HUES6 (cell line): ENCODE data around the gene SRP9.
"Not testable (repeated sequence)": the region's sequence is repeated elsewhere in the genome, so short reads cannot be mapped to it uniquely, and the experiment has no call there.

Source experiments
- H3K27ac ChIP-seq: 2 replicates; pipeline ENCODE4 v1.7.0; 2013; ENCODE audit warnings: low read depth, mild to moderate bottlenecking, low read length, inconsistent platforms
- H3K27me3 ChIP-seq: 2 replicates; pipeline ENCODE4 v1.6.1; 2013; ENCODE audit warnings: low read length; ENCODE audit not compliant: control insufficient read depth, insufficient read depth
- H3K36me3 ChIP-seq: 2 replicates; pipeline ENCODE4 v1.6.1; 2013; ENCODE audit warnings: low read length; ENCODE audit not compliant: control insufficient read depth, insufficient read depth
- H3K4me1 ChIP-seq: 2 replicates; pipeline ENCODE4 v1.6.1; 2013; ENCODE audit warnings: low read length; ENCODE audit not compliant: control insufficient read depth, insufficient read depth
- H3K4me3 ChIP-seq: 2 replicates; pipeline ENCODE4 v1.5.1; 2013; ENCODE audit warnings: low read depth, low read length
- H3K9ac ChIP-seq: one replicate; pipeline ENCODE4 v1.6.1; 2013; ENCODE audit warnings: mild to moderate bottlenecking, low read length
- H3K9me3 ChIP-seq: 2 replicates; pipeline ENCODE4 v1.6.1; 2013; ENCODE audit warnings: low read depth, low read length; ENCODE audit not compliant: control insufficient read depth, insufficient read depth

The SRP9 gene

DNA sequence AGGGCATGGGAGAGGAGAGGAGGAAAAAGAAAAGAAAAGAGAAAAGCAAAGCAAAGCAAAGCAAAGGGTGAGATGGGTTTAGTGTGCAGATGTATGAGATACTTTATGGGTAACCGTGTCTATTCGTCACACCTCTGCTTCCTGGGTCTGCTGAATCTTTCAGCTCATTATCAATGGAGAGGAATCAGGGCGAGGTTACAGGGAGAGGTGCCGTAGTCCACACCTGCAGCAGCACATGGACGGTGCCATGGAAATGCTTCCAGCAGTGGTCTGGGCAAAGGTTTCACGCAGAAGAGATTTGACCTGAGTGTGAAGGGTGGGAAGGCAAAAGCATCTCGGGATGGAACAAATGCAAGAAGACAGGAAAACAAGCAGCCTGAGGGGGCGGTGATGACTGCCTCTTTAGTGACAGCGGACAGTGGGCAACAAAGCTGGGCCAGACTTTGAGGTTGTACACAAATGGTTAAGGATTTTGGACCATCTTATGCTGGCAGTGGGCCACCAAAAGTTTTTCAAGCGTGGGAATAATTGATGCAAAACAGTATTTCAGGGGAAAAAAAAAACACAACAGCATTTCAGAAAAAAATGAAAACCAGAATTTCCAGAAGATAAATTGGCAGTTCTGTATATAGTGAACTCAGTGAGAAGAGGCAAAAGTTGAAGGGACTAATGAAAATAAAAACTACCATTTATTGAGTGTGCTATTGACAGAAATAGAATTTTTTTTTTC is 19.5 kb upstream of the SRP9 start:
- H3K36me3 ChIP-seq: no peaks in the 10 kb centered on the region
- no peak overlapping the region for H3K27ac ChIP-seq
- peaks cover 23% of the 10 kb centered on the region for H3K4me1 ChIP-seq
- no peak overlapping the region for H3K4me3 ChIP-seq
- H3K27me3 ChIP-seq: no peaks in the 10 kb centered on the region
- no peak overlapping the region for H3K9ac ChIP-seq
- H3K9me3 ChIP-seq: no peaks in the 10 kb centered on the region

DNA sequence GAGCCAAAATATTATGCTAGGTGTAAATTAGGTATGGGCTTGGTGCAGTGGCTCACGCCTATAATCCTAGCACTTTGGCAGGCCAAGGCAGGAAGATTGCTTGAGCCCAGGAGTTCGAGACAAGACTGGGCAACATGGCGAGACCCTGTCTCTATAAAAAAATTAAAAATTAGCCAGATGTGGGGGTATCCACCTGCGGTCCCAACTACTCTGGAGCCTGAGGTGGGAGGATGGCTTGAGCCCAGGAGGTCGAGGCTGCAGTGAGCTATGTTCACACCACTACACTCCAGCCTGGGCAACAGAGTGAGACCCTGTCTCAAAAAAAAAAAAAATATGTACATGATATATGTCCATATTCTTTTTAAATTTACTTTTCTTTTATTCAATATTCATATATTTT is 17.7 kb upstream of the SRP9 start:
- not testable (repeated sequence) for H3K9ac ChIP-seq, H3K27ac ChIP-seq, H3K9me3 ChIP-seq, H3K27me3 ChIP-seq, H3K4me3 ChIP-seq, H3K36me3 ChIP-seq
- H3K4me1 ChIP-seq: peaks cover 29% of the 10 kb centered on the region

DNA sequence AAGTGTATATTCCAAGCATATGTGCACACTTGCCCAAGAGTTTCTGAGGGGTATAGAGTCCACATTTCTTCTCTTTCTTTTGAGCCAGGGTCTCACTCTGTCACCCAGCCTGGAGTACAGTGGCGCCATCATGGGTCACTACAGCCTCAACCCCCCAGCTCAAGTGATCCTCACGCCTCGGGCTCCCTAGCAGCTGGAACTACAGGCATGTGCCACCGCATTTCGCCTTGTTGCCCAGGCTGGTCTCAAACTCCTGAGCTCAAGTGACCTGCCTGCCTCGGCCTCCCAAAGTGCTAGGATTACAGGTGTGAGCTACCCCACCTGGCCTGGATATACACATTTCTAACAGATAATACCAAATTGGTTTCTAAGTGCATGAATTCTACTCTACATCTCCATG is 17.1 kb upstream of the SRP9 start:
- Histone ChIP-seq H3K36me3 (no peaks in the 10 kb centered on the region), H3K27ac (no peak overlapping the region), H3K4me3 (no peak overlapping the region), H3K9me3 (no peaks in the 10 kb centered on the region), H3K4me1 (peaks cover 23% of the 10 kb centered on the region), H3K27me3 (no peaks in the 10 kb centered on the region), H3K9ac (no peak overlapping the region)

DNA sequence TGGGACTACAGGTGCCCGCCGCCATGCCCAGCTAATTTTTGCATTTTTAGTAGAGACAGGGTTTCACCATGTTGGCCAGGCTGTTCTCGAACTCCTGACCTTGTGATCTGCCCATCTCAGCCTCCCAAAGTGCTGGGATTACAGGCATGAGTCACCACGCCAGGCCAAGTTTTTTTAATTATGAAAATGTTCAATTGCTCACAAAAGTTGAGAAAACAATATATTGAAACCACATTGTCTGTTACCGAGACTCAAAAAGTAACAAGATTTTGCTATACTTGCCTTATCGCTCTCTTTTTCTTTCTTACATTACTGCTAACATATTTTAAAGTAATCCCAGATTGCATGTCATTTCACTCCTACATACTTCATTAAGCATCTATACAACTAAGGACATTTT is 16.2 kb upstream of the SRP9 start:
- H3K27me3 ChIP-seq, H3K27ac ChIP-seq, H3K9me3 ChIP-seq, H3K4me3 ChIP-seq, H3K36me3 ChIP-seq, H3K9ac ChIP-seq: not testable (repeated sequence)
- peaks cover 20% of the 10 kb centered on the region for H3K4me1 ChIP-seq

GRCh38 chr1:225762002-225762441 is 15.6 kb upstream of the SRP9 start:
- H3K27ac ChIP-seq: 0 out of 2 replicates have a peak overlapping the region, but pooled peaks have one; percentile 27
- H3K4me1 ChIP-seq: peaks cover 22% of the 10 kb centered on the region
- H3K9ac ChIP-seq: peak overlapping the region; percentile 29
- no peak overlapping the region for H3K4me3 ChIP-seq
- H3K36me3 ChIP-seq: no peaks in the 10 kb centered on the region
- H3K9me3 ChIP-seq: no peaks in the 10 kb centered on the region
- no peaks in the 10 kb centered on the region for H3K27me3 ChIP-seq

GRCh38 chr1:225762444-225762843 is 15.2 kb upstream of the SRP9 start:
- no peaks in the 10 kb centered on the region for H3K9me3 ChIP-seq
- H3K27me3 ChIP-seq: no peaks in the 10 kb centered on the region
- peak overlapping the region; percentile 29 for H3K9ac ChIP-seq
- H3K4me3 ChIP-seq: no peak overlapping the region
- H3K27ac ChIP-seq: 0 out of 2 replicates have a peak overlapping the region, but pooled peaks have one; percentile 27
- H3K4me1 ChIP-seq: peaks cover 26% of the 10 kb centered on the region
- H3K36me3 ChIP-seq: no peaks in the 10 kb centered on the region

- Histone ChIP-seq H3K4me3 (no peak overlapping the region), H3K36me3 (no peaks in the 10 kb centered on the region), H3K4me1 (peaks cover 37% of the 10 kb centered on the region), H3K27ac (no peak overlapping the region), H3K9me3 (no peaks in the 10 kb centered on the region), H3K27me3 (no peaks in the 10 kb centered on the region), H3K9ac (no peak overlapping the region)
These were observed 13.7 kb upstream of the SRP9 start for GRCh38 chr1:225763716-225764548.

DNA sequence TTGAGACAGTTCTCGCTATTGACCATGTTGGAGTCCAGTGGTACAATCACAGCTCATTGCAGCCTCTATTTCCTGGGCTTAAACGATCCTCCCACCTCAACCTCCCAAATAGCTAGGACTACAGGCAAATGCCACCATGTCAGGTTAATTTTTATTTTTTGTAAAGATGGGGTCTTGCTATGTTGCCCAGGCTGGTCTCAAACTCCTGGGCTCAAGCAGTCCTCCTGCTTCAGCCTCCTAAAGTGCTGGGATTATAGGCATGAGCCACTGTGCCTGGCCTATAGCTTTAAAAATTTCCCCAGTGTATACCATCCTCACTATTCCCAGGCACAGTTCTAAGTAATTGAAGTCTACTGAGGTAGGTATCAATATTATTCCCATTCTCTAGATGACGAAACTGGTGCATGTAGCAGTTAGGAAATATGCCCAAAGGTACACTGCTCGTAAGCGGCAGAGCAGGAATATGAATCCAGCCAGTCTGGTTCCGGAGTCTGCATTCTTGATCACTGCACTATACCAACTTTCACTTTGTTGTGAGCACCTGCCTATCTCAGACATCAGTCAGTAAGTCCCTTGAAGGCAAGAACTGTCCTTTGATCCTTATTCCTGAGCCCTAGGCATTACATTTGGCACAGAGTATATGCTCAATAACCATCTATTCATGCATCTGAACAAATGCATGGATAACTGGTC is 11.5 kb upstream of the SRP9 start:
- H3K4me1 ChIP-seq: peaks cover 48% of the 10 kb centered on the region
- no peak overlapping the region for H3K4me3 ChIP-seq
- H3K9me3 ChIP-seq: no peaks in the 10 kb centered on the region
- H3K27ac ChIP-seq: no peak overlapping the region
- H3K9ac ChIP-seq: no peak overlapping the region
- H3K27me3 ChIP-seq: no peaks in the 10 kb centered on the region
- no peaks in the 10 kb centered on the region for H3K36me3 ChIP-seq

DNA sequence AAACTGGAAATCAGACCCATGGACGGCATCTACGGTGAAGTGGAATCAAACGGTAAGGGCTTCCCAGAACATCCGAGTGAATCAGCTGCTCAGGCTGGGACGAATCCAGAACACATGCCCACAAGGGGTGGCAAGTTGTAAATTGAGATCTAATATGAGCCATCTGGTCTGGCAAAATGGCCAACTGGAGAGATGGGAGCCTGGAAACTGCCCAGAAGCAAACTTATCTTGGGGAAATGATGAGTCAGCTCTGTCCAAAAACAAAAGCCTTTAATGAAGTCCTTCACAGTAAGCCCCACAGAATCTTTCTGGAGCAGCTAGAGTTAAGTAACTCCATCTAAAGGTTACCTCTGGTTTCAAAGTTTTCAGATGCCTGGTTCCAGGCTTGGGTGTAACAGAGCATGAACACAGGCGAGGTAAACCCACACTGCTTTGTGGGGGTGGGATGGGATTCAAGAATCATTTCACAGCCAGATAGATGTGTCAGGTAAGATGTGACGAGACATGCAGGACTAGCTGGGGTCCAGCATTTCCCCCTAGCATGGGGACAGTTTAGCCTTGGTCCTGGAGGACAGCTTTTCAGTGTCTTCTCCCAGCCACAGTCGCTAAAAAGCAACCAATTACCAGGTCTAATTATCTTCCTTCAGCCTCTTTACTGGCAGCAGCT is 10.5 kb upstream of the SRP9 start:
- Histone ChIP-seq H3K4me1 (peaks cover 49% of the 10 kb centered on the region), H3K36me3 (no peaks in the 10 kb centered on the region), H3K9ac (no peak overlapping the region), H3K4me3 (no peak overlapping the region), H3K9me3 (no peaks in the 10 kb centered on the region), H3K27me3 (no peaks in the 10 kb centered on the region), H3K27ac (no peak overlapping the region)

DNA sequence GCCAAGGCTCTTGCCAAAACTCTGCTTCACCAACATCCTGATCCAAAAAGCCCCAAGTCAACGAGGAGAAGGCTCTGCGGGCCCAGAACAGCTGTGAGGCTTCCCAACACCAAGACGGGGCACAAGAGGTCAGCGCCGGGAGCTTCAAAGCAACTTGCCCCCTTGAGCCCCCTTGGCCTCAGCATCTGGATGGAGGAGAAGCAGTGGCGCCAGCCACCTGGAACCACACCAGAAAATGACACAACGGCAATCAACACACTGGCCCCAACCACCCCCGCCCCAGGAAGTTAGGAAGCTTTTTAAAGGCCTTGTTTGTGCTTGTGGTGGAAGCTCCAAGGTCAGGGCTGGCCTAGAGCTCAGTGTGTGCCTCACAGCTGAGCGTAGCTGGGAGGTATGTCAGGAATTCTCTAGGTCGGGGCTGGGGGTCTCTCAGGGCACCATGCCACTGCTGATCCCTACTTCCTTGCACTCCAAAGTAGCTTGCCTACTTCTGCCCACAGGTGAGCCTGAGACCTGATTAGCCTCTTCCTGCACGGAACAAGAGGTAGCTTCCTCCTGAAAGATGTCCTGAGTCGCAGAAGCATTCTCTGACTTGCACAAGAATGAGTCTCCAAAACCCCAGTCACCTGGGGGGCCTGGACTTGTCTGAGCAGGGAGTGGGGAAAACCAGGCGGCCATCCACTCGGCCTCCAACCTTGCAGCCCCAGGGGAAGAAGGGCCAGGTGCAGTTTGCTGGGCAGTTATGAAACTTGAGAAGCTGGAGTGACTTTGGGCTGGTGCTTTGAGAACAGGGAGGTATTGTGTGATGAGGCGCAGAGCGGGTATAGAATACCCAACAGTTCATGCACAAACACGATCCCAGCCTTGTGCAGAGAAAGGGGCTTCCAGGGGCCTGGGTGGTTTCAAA is 9.7 kb upstream of the SRP9 start:
- Histone ChIP-seq H3K9ac (no peak overlapping the region), H3K4me3 (no peak overlapping the region), H3K27ac (no peak overlapping the region), H3K27me3 (no peaks in the 10 kb centered on the region), H3K4me1 (peaks cover 47% of the 10 kb centered on the region), H3K36me3 (no peaks in the 10 kb centered on the region), H3K9me3 (no peaks in the 10 kb centered on the region)
